Measurements from ENCODE around the gene OTUD5.

OTUD5 gene

DNA sequence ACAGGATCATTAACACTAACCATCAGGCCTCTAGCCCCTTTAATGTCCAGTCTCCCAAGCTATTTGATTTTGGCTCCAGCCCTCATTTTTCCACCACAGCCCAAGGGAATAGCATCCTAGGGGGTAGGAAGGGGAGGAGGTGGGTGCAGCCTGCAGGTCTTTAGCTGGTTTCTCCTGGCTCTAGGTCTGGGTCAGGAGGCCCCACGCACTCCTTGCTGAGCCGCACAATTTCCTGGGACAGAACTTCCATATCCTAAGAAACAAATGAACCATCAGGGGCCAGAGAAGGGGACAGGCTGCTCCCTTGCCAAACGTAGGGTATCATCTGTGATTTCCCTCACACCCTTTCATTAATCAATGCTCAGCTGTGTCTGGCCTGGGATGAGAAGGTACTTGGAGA lies 16.6 kb upstream of the OTUD5 start:
- Histone ChIP-seq H3K4me1 (ENCODE audit: control insufficient read depth, insufficient read depth, low read length, poor library complexity, severe bottlenecking) (no peaks in the 10 kb centered on the region), H3K27ac (ENCODE audit: insufficient read depth, low read length, poor library complexity, severe bottlenecking) (no peak overlapping the region), H3K4me3 (ENCODE audit: insufficient read depth, low read depth, low read length, poor library complexity, severe bottlenecking) (no peak overlapping the region), H3K9me3 (ENCODE audit: control insufficient read depth, low read length) (no peaks in the 10 kb centered on the region), H3K36me3 (ENCODE audit: control insufficient read depth, insufficient read depth, low read length) (peaks cover 7% of the 10 kb centered on the region), H3K27me3 (replicated peaks; ENCODE audit: control insufficient read depth, insufficient read depth, low read length, poor library complexity, severe bottlenecking) (no peaks in the 10 kb centered on the region)
- DNase-seq = no peak

DNA sequence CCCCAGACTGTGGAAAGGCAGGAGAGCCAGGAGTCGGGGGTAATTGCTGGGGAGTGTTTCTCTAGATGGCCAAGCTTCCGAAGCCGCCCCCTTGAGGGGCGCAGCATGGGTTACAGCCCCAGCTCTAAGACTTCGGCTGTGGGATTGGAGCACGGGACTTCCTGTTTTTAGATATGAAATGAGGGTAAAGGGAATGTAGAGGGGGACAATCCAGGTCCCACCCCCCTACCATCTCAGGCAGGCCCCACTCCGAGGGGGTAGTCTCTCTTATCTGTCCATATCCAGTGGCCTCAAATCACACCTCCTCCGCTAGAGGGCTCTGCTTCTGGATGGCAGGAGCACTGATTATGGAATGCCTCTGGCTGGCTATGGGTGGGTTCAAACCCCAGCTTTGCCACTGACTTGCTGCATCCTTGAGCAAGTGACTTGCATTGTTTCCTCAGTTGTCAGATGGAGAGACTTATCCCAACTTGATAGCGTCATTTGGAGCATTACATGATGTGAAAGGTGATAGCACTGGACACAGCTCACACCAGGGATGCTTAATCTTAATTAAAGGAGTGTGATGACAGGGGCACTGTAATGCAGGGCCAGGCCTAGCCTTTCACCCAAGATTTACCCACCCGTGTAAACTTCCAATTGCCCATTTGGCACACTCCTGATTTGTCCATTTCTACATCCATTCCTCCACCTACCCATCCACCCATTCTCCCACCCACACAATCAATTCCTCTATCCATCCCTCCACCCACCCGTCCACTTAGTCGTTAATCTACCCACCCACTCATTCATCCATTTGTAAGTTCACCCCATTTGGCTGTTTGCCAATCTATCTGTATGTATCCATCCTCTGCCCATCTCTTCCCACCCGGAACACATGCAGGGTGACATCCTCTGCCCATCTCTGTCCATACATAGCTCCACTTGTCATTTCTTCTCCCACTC lies 15.1 kb upstream of the OTUD5 start:
- H3K4me3 ChIP-seq (ENCODE audit: insufficient read depth, low read depth, low read length, poor library complexity, severe bottlenecking) = peak overlapping the region; percentile 35
- DNase-seq = peak in 1 of 3 donors; percentile 9
- H3K27me3 ChIP-seq (replicated peaks; ENCODE audit: control insufficient read depth, insufficient read depth, low read length, poor library complexity, severe bottlenecking) = no peaks in the 10 kb centered on the region
- no peaks in the 10 kb centered on the region for H3K4me1 ChIP-seq (ENCODE audit: control insufficient read depth, insufficient read depth, low read length, poor library complexity, severe bottlenecking)
- no peak overlapping the region for H3K27ac ChIP-seq (ENCODE audit: insufficient read depth, low read length, poor library complexity, severe bottlenecking)
- no peaks in the 10 kb centered on the region for H3K9me3 ChIP-seq (ENCODE audit: control insufficient read depth, low read length)
- peaks cover 4% of the 10 kb centered on the region for H3K36me3 ChIP-seq (ENCODE audit: control insufficient read depth, insufficient read depth, low read length)

DNA sequence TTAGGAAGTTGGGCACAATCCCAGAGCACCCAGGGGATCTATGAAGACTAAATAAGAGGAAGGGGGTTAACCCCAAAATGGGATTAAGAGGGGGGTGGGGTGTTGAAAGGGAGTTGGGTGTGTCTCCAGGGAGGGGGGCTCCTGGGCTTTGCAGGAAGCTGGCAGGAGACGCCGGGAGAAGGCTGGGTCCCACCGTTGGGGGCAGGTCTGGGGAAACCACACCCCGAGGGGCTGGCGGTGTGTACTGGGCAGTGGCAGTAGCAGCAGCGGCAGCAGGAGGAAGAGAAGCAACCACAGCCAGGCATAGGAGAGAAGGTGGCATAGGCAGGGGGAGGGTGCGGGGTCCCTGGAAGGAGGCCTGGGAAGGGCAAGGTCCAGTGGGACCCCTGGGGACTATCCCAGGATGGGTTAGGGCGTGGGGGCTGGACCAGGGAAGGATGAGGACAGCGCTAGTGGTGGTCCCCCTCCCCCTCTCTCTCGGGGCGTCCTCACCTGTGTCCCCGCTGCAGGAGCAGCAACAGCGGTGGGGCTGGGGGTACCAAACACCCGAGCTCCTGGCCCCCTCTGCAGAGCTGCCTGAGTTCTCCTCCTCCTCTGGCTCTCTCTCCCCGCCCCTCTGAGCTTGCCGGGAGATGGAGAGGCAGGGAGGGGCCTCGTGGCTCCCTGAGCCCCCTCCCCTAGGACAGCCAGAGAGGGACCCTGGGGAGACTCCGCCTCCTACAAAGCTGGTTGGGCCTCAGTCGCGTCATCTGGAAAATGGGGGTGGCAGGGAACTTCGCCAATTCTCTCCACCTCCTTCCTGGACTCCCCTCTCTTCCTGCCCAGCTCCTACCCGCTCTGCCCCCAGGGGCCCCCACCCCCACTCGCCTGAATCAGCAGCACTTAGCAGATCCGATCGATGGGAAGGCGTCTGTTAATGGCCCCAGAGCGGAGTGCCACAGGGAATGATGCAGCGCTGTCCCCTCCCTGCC lies 14.1 kb upstream of the OTUD5 start, which contains the start of gene KCND1:
Gene KCND1, minus strand, starts transcription at position 596 of the 971 bp plus-strand sequence. CDS start 1,573 bp downstream, outside the sequence.
- H3K9me3 ChIP-seq (ENCODE audit: control insufficient read depth, low read length) = no peaks in the 10 kb centered on the region
- no peaks in the 10 kb centered on the region for H3K4me1 ChIP-seq (ENCODE audit: control insufficient read depth, insufficient read depth, low read length, poor library complexity, severe bottlenecking)
- H3K27me3 ChIP-seq (replicated peaks; ENCODE audit: control insufficient read depth, insufficient read depth, low read length, poor library complexity, severe bottlenecking) = no peaks in the 10 kb centered on the region
- peaks cover 4% of the 10 kb centered on the region for H3K36me3 ChIP-seq (ENCODE audit: control insufficient read depth, insufficient read depth, low read length)
- H3K27ac ChIP-seq (ENCODE audit: insufficient read depth, low read length, poor library complexity, severe bottlenecking) = no peak within 1 kb of the TSS
- DNase-seq = no peak
- H3K4me3 ChIP-seq (ENCODE audit: insufficient read depth, low read depth, low read length, poor library complexity, severe bottlenecking) = peak within 1 kb of the TSS; percentile 35

DNA sequence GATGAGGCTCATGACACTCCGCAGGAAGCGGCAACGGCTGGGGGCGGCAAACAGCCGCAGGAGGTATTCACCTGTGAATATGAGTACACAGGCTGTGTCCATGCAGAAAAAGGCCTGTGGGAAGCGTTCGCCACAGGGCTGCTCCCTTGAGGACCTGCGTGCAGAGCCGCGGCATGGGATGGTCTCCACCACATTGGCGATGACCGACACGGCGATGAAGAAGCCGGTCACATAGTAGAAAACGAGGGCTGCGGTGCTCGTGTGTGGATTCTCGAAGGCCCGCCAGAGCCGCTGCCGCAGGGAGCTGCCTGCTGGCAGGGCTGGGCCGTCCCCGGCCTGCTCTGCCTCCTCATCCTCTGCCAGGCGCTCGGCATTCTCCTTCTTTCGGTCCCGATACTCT lies 12.1 kb upstream of the OTUD5 start:
- no peak for DNase-seq
- peaks cover 1% of the 10 kb centered on the region for H3K36me3 ChIP-seq (ENCODE audit: control insufficient read depth, insufficient read depth, low read length)
- no peaks in the 10 kb centered on the region for H3K27me3 ChIP-seq (replicated peaks; ENCODE audit: control insufficient read depth, insufficient read depth, low read length, poor library complexity, severe bottlenecking)
- H3K4me3 ChIP-seq (ENCODE audit: insufficient read depth, low read depth, low read length, poor library complexity, severe bottlenecking) = no peak overlapping the region
- no peaks in the 10 kb centered on the region for H3K4me1 ChIP-seq (ENCODE audit: control insufficient read depth, insufficient read depth, low read length, poor library complexity, severe bottlenecking)
- no peak overlapping the region for H3K27ac ChIP-seq (ENCODE audit: insufficient read depth, low read length, poor library complexity, severe bottlenecking)
- H3K9me3 ChIP-seq (ENCODE audit: control insufficient read depth, low read length) = no peaks in the 10 kb centered on the region

DNA sequence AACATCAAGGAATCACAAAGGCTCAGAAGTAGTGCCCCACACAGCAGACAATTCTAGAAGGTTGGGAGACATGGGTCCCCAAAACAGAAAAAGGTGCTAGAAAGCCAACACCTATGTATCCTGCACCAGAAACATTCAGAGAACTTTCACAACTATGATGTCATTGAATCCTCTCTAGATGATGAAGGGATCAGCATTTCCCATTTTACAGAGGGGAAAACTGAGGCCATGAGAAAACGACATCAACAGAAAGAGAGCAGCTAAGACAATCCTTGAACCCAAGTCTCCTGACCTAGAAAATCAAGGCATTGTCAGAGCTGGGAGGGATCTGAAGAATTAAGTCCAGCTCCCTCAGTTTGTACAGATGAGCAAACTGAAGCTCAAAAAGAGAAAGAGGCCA lies 11.0 kb upstream of the OTUD5 start:
- Histone ChIP-seq H3K9me3 (ENCODE audit: control insufficient read depth, low read length) (no peaks in the 10 kb centered on the region), H3K4me1 (ENCODE audit: control insufficient read depth, insufficient read depth, low read length, poor library complexity, severe bottlenecking) (no peaks in the 10 kb centered on the region), H3K36me3 (ENCODE audit: control insufficient read depth, insufficient read depth, low read length) (no peaks in the 10 kb centered on the region), H3K27ac (ENCODE audit: insufficient read depth, low read length, poor library complexity, severe bottlenecking) (no peak overlapping the region), H3K27me3 (replicated peaks; ENCODE audit: control insufficient read depth, insufficient read depth, low read length, poor library complexity, severe bottlenecking) (no peaks in the 10 kb centered on the region), H3K4me3 (ENCODE audit: insufficient read depth, low read depth, low read length, poor library complexity, severe bottlenecking) (no peak overlapping the region)
- DNase-seq = no peak

DNA sequence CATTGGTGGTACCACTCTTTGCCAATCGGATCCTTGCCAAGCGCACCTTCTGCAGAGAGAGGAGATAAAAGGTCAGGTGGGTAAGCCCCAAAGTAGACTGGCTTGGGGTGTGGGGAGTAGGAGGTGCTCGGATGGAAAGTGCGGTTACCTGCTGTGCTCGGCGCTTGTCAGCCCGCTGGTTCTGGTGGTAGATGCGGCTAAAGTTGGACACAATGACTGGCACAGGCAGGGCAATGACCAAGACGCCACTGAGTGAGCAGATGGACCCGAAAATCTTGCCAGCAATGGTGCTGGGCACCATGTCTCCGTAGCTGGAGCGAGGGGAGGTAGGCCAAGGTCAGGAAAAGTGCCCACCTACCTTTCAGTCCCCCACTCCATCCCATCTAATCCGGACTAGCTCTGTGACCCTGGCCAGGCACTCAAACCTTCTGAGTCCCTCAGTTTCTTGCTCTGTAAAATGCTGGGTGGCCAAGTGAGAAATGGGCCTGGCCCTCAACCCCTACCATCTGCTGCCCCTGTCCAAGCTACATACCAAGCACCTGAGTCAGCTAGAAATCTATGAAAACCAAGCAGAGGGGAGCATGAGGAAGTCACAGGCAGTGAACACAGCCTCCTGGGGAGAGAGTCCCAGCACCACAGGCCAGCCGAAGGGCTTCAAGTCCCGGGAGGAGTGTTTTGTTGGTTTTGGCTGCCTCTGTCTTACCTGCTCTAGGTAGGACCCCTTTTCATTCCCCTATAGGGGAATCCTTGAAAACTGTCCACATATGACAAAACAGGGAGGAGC lies 9.6 kb upstream of the OTUD5 start:
- Histone ChIP-seq H3K27ac (ENCODE audit: insufficient read depth, low read length, poor library complexity, severe bottlenecking) (no peak overlapping the region), H3K27me3 (replicated peaks; ENCODE audit: control insufficient read depth, insufficient read depth, low read length, poor library complexity, severe bottlenecking) (no peaks in the 10 kb centered on the region), H3K36me3 (ENCODE audit: control insufficient read depth, insufficient read depth, low read length) (no peaks in the 10 kb centered on the region), H3K9me3 (ENCODE audit: control insufficient read depth, low read length) (no peaks in the 10 kb centered on the region), H3K4me3 (ENCODE audit: insufficient read depth, low read depth, low read length, poor library complexity, severe bottlenecking) (no peak overlapping the region), H3K4me1 (ENCODE audit: control insufficient read depth, insufficient read depth, low read length, poor library complexity, severe bottlenecking) (no peaks in the 10 kb centered on the region)
- DNase-seq = no peak

DNA sequence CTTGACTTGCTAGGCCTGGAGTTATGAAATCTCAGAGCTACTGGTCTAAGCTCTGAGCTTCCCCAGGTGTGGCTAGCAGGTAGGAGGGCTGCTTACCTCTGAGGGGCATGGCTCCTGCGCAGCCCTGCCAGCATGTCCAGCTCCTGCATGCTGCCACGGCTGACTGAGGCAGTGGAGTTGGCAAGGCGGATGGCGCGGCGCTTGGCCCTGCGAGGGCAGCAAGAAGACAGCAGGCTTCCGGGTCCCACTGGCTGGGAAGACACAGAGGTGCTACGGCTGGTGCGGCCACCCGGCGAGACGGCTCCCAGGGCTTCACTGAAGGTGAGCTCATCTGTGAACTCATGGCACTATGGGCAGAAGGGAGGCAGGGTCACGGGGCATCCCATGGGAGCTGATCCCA lies 8.6 kb upstream of the OTUD5 start:
- H3K36me3 ChIP-seq (ENCODE audit: control insufficient read depth, insufficient read depth, low read length) = no peaks in the 10 kb centered on the region
- H3K27ac ChIP-seq (ENCODE audit: insufficient read depth, low read length, poor library complexity, severe bottlenecking) = no peak overlapping the region
- no peak for DNase-seq
- no peaks in the 10 kb centered on the region for H3K9me3 ChIP-seq (ENCODE audit: control insufficient read depth, low read length)
- H3K4me3 ChIP-seq (ENCODE audit: insufficient read depth, low read depth, low read length, poor library complexity, severe bottlenecking) = no peak overlapping the region
- no peaks in the 10 kb centered on the region for H3K4me1 ChIP-seq (ENCODE audit: control insufficient read depth, insufficient read depth, low read length, poor library complexity, severe bottlenecking)
- no peaks in the 10 kb centered on the region for H3K27me3 ChIP-seq (replicated peaks; ENCODE audit: control insufficient read depth, insufficient read depth, low read length, poor library complexity, severe bottlenecking)

DNA sequence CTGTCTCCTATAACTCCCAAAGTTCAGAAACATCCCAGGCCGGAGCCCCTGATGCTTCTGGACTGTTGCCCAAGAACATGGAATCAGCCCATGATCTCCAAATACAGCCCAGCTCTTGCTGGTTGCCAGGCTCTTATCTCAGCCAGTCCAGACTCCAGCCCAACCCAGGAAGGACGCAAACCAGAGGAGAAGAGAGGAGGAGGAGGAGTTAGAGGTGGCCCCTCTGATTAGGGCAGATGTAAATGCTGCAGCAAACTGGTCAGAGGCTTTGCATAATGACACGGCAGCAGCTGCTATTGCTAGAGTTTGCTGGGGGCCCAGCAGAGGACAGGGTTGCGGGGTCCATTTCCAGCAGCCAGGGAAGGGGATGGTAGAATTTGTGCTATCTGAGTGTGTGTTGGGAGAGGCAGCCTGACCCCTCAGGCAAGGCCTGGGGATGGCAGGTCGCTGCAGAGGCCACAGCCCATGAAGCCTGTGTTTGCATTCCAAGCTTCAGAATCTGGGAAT lies 4.2 kb upstream of the OTUD5 start:
- Histone ChIP-seq H3K36me3 (ENCODE audit: control insufficient read depth, insufficient read depth, low read length) (no peaks in the 10 kb centered on the region), H3K9me3 (ENCODE audit: control insufficient read depth, low read length) (no peaks in the 10 kb centered on the region), H3K4me3 (ENCODE audit: insufficient read depth, low read depth, low read length, poor library complexity, severe bottlenecking) (no peak overlapping the region), H3K27ac (ENCODE audit: insufficient read depth, low read length, poor library complexity, severe bottlenecking) (no peak overlapping the region), H3K4me1 (ENCODE audit: control insufficient read depth, insufficient read depth, low read length, poor library complexity, severe bottlenecking) (peaks cover under 1% of the 10 kb centered on the region), H3K27me3 (replicated peaks; ENCODE audit: control insufficient read depth, insufficient read depth, low read length, poor library complexity, severe bottlenecking) (no peaks in the 10 kb centered on the region)
- no peak for DNase-seq

DNA sequence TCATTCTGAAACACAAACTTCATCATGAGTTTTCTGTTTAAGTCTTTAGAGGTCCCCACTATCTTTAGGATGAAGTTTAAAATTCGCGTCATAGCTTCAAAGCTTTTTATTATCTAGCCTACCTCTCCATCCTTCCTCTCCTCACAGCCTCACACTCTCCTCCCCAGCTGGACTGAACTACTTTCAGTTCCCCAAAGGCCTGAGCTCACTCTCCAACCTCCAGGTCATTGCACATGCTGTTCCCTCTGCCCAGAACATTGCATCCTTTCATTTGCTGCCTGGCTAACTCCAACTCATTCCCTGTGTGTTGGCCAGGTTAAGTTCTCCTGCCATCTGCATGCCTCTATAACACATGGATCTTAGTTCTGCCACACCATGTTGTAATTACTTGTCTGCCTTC lies 2.9 kb upstream of the OTUD5 start:
- H3K27me3 ChIP-seq (replicated peaks; ENCODE audit: control insufficient read depth, insufficient read depth, low read length, poor library complexity, severe bottlenecking) = no peaks in the 10 kb centered on the region
- no peaks in the 10 kb centered on the region for H3K9me3 ChIP-seq (ENCODE audit: control insufficient read depth, low read length)
- peaks cover 10% of the 10 kb centered on the region for H3K4me1 ChIP-seq (ENCODE audit: control insufficient read depth, insufficient read depth, low read length, poor library complexity, severe bottlenecking)
- no peak overlapping the region for H3K4me3 ChIP-seq (ENCODE audit: insufficient read depth, low read depth, low read length, poor library complexity, severe bottlenecking)
- no peak for DNase-seq
- H3K36me3 ChIP-seq (ENCODE audit: control insufficient read depth, insufficient read depth, low read length) = peaks cover 7% of the 10 kb centered on the region
- no peak overlapping the region for H3K27ac ChIP-seq (ENCODE audit: insufficient read depth, low read length, poor library complexity, severe bottlenecking)

All from effector memory CD4-positive, alpha-beta T cell (primary cell).